Superior temporal gyrus (tissue), 1 donor: ENCODE measurements around the gene FOXK2.
"Not testable (repeated sequence)": the region's sequence is repeated elsewhere in the genome, so short reads cannot be mapped to it uniquely, and the experiment has no call there.

ENCODE experiments used
- DNase-seq: peaks from one replicate; pipeline ENCODE4 v3.0.0-alpha.2; 2016; ENCODE audit errors: extremely low spot score

Gene FOXK2

GRCh38 chr17:82531431-82531881 lies 11.9 kb downstream of the FOXK2 start:
- no peak for DNase-seq

DNA sequence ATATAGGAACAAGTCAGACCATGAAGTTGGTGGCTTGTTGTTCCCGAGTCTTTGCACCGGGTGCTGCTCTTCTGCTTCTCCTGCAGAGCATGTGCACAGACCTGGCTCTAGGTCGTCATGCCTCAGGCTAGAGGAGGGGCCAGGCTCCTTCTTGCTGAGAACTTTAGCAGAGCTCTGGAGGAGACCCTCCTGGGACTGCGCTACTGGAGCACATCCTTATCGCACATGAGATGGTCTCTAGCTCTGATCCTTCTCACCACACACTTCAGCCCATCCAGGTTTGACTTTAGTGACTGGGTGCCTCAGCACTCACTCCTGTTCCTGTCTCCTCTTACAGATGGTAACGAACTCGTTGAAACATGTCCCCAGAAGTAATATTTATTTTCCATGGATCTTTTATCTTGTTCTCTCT lies 14.9 kb downstream of the FOXK2 start:
- DNase-seq = no peak

DNA sequence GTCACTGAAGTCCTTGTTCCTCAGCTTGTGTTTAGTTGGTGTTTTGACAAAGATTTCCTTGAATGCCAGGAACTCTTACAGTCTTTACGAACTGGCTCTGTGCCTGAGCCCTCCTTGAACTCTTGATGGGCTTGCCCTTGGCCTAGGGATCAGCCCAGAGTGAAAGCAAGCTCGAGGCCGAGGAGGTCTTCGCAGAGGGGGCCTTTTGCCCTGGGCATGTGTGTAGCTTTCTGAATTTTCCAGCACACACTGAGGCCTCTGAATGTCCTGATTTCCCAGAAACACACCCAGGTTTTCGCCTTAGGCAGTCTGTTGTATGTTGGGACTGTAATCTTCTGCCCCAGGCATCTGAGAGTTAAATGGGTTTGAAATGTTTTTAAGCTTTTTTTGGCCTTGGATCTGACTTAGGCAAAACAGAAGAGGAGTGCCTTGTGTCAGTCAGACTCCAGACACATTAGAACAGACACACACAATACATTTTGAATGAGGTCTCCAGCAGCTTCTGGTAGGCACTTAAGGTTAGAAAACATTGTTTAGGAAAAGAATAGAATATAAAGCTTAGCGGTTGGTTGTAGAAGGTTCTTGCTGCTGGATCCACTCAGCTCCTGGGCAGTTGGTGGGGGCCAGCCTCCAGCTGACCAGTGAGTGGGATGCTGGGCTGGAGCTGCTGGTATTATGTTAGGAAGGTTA lies 17.1 kb downstream of the FOXK2 start:
- no peak for DNase-seq

- not testable (repeated sequence) for DNase-seq
These were observed 17.7 kb downstream of the FOXK2 start for GRCh38 chr17:82537228-82537627.

DNA sequence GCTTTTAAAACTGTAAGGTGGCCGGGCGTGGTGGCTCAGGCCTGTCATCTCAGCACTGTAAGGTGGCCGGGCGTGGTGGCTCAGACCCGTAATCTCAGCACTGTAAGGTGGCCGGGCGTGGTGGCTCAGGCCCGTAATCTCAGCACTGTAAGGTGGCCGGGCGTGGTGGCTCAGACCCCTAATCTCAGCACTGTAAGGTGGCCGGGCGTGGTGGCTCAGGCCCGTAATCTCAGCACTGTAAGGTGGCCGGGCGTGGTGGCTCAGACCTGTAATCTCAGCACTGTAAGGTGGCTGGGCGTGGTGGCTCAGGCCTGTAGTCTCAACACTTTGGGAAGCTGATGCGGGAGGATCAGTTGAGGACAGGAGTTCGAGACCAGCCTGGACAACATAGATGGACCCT lies 19.5 kb downstream of the FOXK2 start:
- not testable (repeated sequence) for DNase-seq

DNA sequence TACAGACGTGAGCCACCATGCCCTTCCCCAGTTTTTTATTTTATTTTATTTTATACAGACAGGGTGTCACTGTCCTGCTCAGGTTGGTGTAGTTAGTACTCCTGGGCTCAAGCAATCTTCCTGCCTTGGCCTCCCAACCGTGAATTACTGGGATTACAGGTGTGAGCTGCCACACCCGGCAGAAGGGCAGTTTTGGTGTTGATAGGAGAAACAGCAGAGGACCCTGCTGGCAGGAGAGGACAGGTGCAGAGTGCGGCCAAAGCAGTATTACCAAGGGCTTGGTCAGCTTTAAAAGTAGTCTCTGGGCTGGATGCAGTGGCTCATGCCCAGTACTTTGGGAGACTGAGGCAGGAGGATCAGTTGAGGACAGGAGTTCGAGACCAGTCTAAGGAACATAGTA lies 22.9 kb downstream of the FOXK2 start:
- DNase-seq = no peak

GRCh38 chr17:82544431-82545070 lies 25.0 kb downstream of the FOXK2 start:
- DNase-seq = peak; percentile 65

DNA sequence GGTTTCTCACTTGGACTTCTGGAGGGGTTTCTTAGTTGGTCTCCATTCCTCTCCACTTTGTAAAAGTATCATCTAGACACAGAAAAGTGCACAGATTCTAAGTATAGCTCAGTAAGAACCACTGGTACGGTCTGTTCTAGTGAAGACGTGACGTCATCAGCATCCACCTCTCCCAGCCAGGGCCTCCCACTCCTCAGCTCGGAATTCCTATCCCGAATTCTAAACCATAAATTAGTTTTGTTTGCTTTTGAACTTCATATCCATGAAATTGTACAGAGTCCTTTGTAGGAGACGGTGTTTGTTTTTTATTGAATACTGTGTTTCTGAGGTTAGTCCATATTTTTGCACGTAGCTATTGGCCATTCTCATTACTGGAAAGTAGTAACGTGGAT lies 25.5 kb downstream of the FOXK2 start:
- peak; percentile 58 for DNase-seq

GRCh38 chr17:82547981-82548380 lies 28.4 kb downstream of the FOXK2 start:
- no peak for DNase-seq

GRCh38 chr17:82548681-82549303 lies 29.3 kb downstream of the FOXK2 start:
- no peak for DNase-seq

- peak; percentile 56 for DNase-seq
These were observed 32.4 kb downstream of the FOXK2 start for GRCh38 chr17:82551779-82552457.

DNA sequence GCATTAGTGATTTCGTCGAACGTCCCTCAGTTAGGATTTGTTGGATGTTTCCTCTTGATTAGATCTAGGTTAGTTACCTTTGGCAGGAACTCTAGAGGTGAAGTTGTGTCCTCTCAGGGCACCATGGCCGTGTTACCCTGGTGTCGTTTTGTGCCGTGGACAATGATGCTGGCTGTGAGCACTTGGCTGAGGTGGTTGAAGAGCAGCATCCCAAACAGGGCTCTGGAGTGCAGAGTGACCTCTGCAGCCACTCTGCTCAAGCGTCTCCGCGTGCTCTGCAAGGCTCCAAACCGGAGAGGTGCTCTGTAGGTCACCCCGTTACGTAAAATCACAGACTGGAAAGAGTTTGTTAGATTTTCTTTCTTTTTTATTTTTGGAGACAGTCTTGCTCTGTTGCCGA lies 33.0 kb downstream of the FOXK2 start:
- DNase-seq = no peak

DNA sequence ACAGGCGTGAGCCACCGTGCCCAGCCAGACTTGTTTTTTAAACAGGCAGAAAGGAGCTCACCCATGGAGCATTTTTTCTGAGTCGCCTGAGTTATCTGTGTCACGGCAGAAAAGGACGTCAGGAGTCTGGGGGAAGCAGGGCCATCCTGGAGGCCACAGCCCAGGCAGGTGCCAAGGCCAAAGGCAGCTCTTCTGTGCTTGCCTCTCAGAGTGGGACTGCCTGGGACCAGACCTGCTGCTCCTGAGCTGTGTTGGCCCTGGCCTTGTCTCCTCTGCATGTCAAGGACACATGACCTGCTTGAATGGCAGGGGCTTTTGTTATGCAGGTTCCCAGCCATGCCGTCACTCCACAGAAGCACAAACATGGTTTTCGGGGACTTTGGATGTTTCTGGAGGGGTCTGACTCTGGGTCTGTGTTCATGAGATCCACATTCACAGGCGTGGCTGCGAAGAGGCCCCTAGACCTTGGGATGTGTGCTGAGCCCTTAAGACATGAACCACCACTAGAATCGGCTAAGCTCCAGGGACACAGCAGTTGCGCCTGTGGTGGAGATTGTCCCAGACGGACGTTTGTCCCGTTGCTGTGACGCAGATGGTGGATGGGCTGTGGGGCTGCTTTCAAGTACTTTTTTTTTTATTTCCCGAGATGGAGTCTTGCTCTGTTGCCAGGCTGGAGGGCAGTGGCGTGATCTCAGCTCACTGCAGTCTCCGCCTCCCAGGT lies 33.8 kb downstream of the FOXK2 start:
- DNase-seq = no peak

- DNase-seq = not testable (repeated sequence)
These were observed 38.0 kb downstream of the FOXK2 start for GRCh38 chr17:82557510-82557909.

- DNase-seq = peak; percentile 42
These were observed 40.2 kb downstream of the FOXK2 start for GRCh38 chr17:82559566-82560251.

DNA sequence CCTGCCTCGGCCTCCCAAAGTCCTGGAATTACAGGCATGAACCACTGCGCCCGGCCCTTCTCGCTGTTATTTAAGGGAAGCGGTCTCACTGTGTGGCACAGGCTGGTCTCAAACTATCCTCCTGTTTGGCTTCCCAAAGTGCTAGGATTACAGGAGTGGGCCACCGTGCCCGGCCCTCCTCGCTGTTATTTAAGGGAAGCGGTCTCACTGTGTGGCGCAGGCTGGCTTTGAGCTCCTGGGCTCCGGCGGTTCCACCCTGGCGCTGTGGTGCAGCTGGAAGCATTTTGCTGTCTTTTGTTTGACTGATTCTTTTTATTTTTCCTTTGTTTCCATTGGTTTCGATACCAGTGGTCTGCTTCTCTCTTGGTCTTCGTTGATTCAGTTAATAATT lies 40.7 kb downstream of the FOXK2 start:
- peak; percentile 43 for DNase-seq

DNA sequence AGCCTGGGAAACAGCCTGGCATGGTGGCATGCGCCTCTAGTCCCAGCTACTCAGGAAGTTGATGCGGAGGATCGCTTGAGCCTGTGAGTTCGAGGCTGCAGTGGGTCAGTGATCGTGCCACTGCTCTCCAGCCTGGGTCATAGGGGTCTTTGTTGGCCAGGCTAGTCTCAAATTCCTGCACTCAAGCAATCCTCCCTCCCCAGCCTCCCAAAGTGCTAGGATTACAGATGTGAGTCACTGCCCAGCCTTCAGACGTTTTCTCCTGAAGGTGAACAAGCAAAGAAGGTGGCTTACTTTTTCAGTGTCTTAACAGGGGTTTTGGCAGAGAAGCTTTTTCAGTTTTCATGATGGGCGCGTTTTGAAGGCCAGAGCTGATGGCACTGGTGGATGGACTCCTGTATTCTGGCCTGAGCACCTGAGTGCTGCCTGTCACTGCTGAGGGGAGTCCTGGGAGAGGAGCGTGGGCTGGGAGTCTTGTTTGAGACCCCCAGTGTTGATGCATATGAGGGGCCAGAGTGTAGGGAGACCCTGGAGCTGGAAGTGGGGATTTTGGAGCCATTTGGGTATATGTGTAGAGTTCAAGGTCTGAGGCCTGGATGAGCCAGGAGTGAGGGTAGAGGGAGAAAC lies 41.4 kb downstream of the FOXK2 start:
- DNase-seq = no peak

DNA sequence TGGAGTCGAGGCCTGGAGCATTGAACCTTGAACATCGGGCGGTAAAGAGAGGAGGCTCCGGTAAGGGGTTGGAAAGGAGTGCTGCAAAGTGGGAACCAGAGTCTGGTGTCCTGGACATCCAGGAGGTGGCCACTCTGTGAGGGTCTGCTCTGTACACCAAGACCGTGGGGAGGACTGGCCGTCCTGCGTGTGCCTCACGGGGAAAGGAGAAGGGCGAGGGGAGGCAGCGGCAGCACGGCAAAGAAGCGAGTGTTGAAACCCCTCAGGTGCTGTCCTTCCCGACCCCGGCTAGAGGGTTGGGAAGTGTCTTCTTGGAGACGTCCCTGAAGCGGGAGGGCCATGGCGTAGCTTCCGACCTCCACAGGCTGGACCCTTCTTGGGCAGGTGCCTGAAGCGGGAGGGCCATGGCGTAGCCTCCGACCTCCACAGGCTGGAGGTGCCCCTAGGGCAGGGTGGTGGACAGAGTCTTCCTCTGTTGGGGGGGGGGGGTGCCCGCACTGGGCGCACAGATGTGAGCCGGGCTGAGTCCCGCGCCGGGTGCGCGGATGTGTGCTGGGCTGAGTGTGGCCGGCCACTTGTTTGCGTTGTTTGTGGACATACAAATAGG lies 42.0 kb downstream of the FOXK2 start:
- no peak for DNase-seq

GRCh38 chr17:82562718-82563220 lies 43.2 kb downstream of the FOXK2 start:
- DNase-seq = peak; percentile 5

DNA sequence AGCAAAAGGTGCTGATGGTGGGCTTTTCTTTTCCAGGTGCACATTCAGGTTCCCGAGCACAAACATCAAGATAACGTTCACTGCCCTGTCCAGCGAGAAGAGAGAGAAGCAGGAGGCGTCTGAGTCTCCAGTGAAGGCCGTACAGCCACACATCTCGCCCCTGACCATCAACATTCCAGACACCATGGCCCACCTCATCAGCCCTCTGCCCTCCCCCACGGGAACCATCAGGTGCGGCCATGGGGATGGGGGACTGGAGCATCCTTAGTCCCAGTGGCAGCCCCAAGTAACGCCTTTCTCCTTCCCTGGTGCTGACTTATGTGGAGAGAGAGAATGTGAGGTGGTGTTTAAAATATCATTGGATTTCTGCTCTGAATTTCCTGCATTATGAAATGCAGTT lies 43.8 kb downstream of the FOXK2 start:
- no peak for DNase-seq
